ENCODE data around the gene ACOXL. TPM values are rescaled to one million over a fixed set of nuclear protein-coding genes. Genes with fewer than 3 reads are reported as not detected.

The ACOXL gene
- total and polyA plus RNA-seq, 9 of the 15 experiments (the other 6 are each of a cell fraction or from before 2014, with no cell fraction given), result 0.31 to 0.56 TPM; not detected in 7

DNA sequence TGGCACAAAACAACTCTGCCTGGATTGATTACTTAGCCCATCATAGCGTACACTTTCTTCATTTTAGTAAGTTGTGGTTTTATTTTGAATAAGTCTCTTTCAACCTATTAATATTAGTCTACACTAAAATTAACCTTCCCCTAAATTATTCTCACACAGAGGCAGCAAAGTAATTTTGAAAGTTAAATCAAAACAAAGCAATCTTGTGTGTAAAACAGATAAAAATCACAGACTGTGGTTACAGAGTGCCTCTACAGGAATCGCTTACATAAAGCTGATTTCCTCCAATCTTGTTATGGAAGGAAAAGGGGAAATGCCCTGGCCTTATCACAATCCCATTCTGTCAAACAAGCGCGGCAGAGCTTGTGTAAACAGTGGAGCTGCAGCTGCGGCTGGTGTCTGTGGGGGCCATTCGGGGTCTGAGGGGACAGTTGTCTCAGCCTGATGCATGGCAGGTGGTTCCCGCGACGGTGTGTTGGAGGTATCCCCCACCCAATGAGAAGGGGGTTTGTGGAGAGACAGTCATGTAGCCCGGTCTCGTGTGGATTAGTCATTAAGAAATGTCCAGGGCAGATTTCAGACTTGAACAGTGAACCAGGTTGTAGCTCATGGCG lies 430.5 kb downstream of the ACOXL start (continued):
- TF ChIP-seq FOXP1 (CRISPR knock-in tag; IDR thresholded peaks at IDR 0.05) (no peak), FIP1L1 (IDR thresholded peaks at IDR 0.05; ENCODE audit: low read depth, low read length, poor library complexity, severe bottlenecking) (no peak), ELF1 (tag; IDR thresholded peaks at IDR 0.05) (no peak), DDX20 (tag; IDR thresholded peaks at IDR 0.05; ENCODE audit: low read depth) (peak; percentile 76; the same call in 1 of the 2 replicates), ZC3H4 (CRISPR knock-in tag; IDR thresholded peaks at IDR 0.05; ENCODE audit: borderline replicate concordance) (no peak), ZNF347 (CRISPR knock-in tag; IDR thresholded peaks at IDR 0.05; ENCODE audit: low read depth) (no peak), ZNF518B (CRISPR knock-in tag; IDR thresholded peaks at IDR 0.05) (no peak), MECOM (CRISPR knock-in tag; IDR thresholded peaks at IDR 0.05) (no peak), CBFA2T2 (conservative IDR thresholded peaks at IDR 0.05) (peak; percentile 76), TCF7 (IDR thresholded peaks at IDR 0.05; ENCODE audit: borderline replicate concordance) (no peak), E2F3 (CRISPR knock-in tag; IDR thresholded peaks at IDR 0.05) (no peak), HMG20A (CRISPR knock-in tag; conservative IDR thresholded peaks at IDR 0.05) (peak; percentile 93; the same call in 1 of the 2 replicates), ZSCAN29 (IDR thresholded peaks at IDR 0.05) (no peak), MGA (IDR thresholded peaks at IDR 0.05) (no peak)

All from K562 (cell line).